HFF-Myc (cell line): ENCODE measurements around the gene GPR162.
A peak's percentile ranks its signal among the peaks of the same experiment; 100 is the strongest.

Experiments used
- DNase-seq: peaks from one replicate; pipeline ENCODE4 v3.0.0-alpha.2; 2011; ENCODE audit warnings: low read depth; ENCODE audit errors: extremely low read depth
- H3K4me3 ChIP-seq: replicated peaks from 2 replicates; pipeline ENCODE4 v1.5.1; 2011; ENCODE audit warnings: low read depth, mild to moderate bottlenecking, control low read depth, low read length
- TF ChIP-seq, protein P1 (sequence below): IDR thresholded peaks from 2 replicates; pipeline ENCODE4 v1.5.1; 2012; ENCODE audit warnings: mild to moderate bottlenecking, low read depth, low read length, control low read depth; ENCODE audit errors: missing control alignments

The GPR162 gene

GRCh38 chr12:6849976-6850560, 28.4 kb downstream of the GPR162 start:
- TF ChIP-seq, protein P1, sequence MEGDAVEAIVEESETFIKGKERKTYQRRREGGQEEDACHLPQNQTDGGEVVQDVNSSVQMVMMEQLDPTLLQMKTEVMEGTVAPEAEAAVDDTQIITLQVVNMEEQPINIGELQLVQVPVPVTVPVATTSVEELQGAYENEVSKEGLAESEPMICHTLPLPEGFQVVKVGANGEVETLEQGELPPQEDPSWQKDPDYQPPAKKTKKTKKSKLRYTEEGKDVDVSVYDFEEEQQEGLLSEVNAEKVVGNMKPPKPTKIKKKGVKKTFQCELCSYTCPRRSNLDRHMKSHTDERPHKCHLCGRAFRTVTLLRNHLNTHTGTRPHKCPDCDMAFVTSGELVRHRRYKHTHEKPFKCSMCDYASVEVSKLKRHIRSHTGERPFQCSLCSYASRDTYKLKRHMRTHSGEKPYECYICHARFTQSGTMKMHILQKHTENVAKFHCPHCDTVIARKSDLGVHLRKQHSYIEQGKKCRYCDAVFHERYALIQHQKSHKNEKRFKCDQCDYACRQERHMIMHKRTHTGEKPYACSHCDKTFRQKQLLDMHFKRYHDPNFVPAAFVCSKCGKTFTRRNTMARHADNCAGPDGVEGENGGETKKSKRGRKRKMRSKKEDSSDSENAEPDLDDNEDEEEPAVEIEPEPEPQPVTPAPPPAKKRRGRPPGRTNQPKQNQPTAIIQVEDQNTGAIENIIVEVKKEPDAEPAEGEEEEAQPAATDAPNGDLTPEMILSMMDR: no peak
- peak overlapping the region; percentile 69 for H3K4me3 ChIP-seq
- DNase-seq: no peak

DNA sequence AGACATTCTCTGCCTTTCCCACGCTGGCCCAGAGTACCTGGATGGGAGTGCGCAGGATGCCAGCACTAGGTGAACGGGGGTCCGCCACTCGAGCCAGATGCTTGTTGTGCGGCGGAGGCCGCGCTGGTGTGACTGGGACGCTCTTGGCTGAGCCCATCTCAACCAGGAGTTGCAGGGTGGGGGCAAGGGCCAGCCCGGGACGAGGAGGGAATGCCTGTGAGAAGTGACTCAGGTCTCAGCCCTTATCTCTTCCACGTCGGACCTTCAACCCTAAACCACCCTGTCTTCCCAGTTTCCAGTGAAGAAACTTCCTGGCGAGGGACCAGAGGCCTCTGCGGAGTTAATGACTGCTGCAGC, 29.2 kb downstream of the GPR162 start:
- DNase-seq: no peak
- TF ChIP-seq, protein P1: no peak
- H3K4me3 ChIP-seq: peak overlapping the region; percentile 69

GRCh38 chr12:6851153-6851920, 29.7 kb downstream of the GPR162 start, which contains the start of gene CDCA3:
Gene CDCA3 (minus strand): TSS chr12:6851286. CDS start chr12:6850952, 334 bp downstream.
- peak within 1 kb of the TSS; percentile 69 for H3K4me3 ChIP-seq
- TF ChIP-seq, protein P1: no peak
- DNase-seq: peak; percentile 97

DNA sequence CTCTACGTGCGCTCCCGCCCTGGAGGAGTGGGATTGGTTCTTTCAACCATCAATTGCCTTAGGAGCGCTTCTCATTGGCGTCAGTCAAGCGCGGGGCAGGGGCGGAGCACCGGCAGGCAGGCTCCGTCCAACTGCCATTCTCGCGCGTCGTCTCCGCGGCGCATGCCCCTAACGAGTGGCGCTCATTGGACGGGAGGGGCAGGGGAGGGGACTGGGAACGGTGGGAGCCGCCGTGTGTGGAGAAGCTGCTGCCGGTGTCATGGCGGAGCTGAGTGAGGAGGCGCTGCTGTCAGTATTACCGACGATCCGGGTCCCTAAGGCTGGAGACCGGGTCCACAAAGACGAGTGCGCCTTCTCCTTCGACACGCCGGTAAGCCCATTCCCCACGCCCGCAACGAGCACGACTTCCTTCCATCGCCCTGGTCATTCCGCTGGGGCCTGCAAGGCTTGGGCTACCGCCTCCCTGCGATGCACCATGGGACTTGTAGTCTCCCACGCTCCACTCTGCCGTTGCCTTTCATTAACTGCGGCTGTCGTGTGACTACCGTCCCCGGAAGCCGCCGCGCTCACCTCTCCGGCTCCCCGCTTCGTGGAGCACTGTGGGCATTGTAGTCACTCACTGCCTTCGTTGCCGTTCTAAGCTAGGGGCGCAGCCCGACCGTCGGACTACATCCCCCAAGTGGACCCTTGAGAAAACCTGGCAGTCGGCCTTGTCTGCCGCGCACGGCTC, 30.5 kb downstream of the GPR162 start, which contains the start of gene USP5:
Gene USP5 (plus strand): TSS at position 230 of the 730 bp plus-strand sequence. CDS start 30 bp downstream, at position 260.
- TF ChIP-seq, protein P1: no peak
- H3K4me3 ChIP-seq: peak within 1 kb of the TSS; percentile 69
- DNase-seq: peak; percentile 99

- H3K4me3 ChIP-seq: peak overlapping the region; percentile 69
- no peak for DNase-seq
- TF ChIP-seq, protein P1: no peak
Measured at GRCh38 chr12:6852651-6853354, 31.2 kb downstream of the GPR162 start.

DNA sequence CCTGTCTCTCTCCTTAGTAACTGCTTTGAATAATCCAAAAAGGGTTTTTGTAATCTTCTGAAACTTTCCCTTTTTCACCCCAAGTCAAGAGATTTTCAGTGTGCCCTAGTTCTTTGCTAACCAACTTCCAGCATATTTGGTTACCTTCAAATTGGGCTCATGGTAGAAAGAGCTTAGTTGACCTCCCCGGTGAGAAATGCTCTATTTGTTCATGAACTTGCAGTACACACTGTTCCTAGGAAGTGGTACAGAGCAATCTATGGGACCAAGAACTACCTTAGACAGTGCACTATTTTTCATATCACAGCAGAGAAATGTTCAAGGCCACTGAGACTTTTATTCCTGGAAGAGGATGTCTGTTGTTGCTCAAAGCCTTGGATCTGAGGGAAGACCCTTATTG, 32.0 kb downstream of the GPR162 start:
- no peak for DNase-seq
- peak overlapping the region; percentile 69 for H3K4me3 ChIP-seq
- TF ChIP-seq, protein P1: no peak
